Osteoblast (primary cell): ENCODE data around the gene AHI1. TPM values are rescaled to one million over a fixed set of nuclear protein-coding genes. Genes with fewer than 3 reads are reported as not detected.

ENCODE experiments used
- DNase-seq: peaks from one replicate; pipeline ENCODE4 v3.0.0; 2011; ENCODE audit warnings: low spot score, mixed read lengths; ENCODE audit not compliant: insufficient read length; ENCODE audit errors: missing footprints
- H2AFZ ChIP-seq: 2 replicates; pipeline ENCODE4 v1.6.0; 2011; ENCODE audit warnings: mild to moderate bottlenecking, low read length
- H3K27ac ChIP-seq: 2 replicates; pipeline ENCODE4 v1.5.1; 2011; ENCODE audit warnings: mild to moderate bottlenecking, low read depth, low read length, moderate library complexity
- H3K27me3 ChIP-seq: 2 replicates; pipeline ENCODE4 v1.6.0; 2012; ENCODE audit warnings: mild to moderate bottlenecking, control low read depth, inconsistent platforms, low read length, moderate library complexity; ENCODE audit not compliant: insufficient read depth
- H3K36me3 ChIP-seq: 2 replicates; pipeline ENCODE4 v1.5.1; 2011; ENCODE audit warnings: mild to moderate bottlenecking, low read length, control low read depth, moderate library complexity; ENCODE audit not compliant: insufficient read depth
- H3K4me1 ChIP-seq: 2 replicates; pipeline ENCODE4 v1.5.1; 2011; ENCODE audit warnings: mild to moderate bottlenecking, low read length, control low read depth, moderate library complexity; ENCODE audit not compliant: insufficient read depth
- H3K4me2 ChIP-seq: 2 replicates; pipeline ENCODE4 v1.6.0; 2011; ENCODE audit warnings: mild to moderate bottlenecking, low read length; ENCODE audit not compliant: insufficient read depth
- H3K4me3 ChIP-seq: fragments of 200-600 bp; sonication (generic); 3 replicates; pipeline ENCODE4 v1.5.1; 2012; ENCODE audit warnings: mild to moderate bottlenecking, low read length, inconsistent platforms; ENCODE audit not compliant: insufficient read depth
- H3K79me2 ChIP-seq: 2 replicates; pipeline ENCODE4 v1.6.0; 2012; ENCODE audit warnings: mild to moderate bottlenecking, low read length, control low read depth, inconsistent platforms; ENCODE audit not compliant: insufficient read depth
- H3K9me3 ChIP-seq: 2 replicates; pipeline ENCODE4 v1.5.1; 2011; ENCODE audit warnings: low read depth, low read length, control low read depth
- H4K20me1 ChIP-seq: 2 replicates; pipeline ENCODE4 v1.6.0; 2012; ENCODE audit warnings: mild to moderate bottlenecking, low read length, control low read depth; ENCODE audit not compliant: insufficient read depth
- total RNA-seq: library from RNA; depleted of rRNA; stranded (reverse); fragments of >200 nt; gene quantifications from 2 replicates; pipeline ENCODE4 v1.2.3, GENCODE V29; 2012
- TF ChIP-seq, protein P1 (sequence below): IDR thresholded peaks from 2 replicates; pipeline ENCODE4 v1.5.1; 2011; ENCODE audit warnings: mild to moderate bottlenecking, low read depth, low read length, moderate library complexity; ENCODE audit errors: extremely low read depth

Gene AHI1
- total RNA-seq, 1 donor = 50.3 TPM

DNA sequence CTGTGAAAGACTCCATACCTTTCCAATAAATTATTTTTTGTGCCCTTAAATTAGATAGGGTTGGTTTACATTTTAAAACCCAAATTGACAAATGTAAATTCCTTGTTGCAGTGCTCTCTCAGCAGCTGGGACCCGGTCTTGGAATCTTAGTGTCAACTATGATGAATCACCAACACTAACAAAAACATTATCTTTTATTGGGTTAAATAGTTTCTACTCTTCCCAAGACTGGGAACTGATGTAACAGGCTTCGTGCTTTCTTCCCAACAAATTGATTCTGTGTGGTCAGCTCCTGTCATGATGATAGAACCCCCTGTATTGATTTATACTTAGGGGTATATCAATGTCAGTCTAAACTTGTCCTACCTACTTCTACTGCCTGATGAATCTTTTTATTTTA is 23.2 kb upstream of the AHI1 start:
- TF ChIP-seq, protein P1, sequence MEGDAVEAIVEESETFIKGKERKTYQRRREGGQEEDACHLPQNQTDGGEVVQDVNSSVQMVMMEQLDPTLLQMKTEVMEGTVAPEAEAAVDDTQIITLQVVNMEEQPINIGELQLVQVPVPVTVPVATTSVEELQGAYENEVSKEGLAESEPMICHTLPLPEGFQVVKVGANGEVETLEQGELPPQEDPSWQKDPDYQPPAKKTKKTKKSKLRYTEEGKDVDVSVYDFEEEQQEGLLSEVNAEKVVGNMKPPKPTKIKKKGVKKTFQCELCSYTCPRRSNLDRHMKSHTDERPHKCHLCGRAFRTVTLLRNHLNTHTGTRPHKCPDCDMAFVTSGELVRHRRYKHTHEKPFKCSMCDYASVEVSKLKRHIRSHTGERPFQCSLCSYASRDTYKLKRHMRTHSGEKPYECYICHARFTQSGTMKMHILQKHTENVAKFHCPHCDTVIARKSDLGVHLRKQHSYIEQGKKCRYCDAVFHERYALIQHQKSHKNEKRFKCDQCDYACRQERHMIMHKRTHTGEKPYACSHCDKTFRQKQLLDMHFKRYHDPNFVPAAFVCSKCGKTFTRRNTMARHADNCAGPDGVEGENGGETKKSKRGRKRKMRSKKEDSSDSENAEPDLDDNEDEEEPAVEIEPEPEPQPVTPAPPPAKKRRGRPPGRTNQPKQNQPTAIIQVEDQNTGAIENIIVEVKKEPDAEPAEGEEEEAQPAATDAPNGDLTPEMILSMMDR = no peak
- Histone ChIP-seq H3K79me2 (no peaks in the 10 kb centered on the region), H3K4me1 (peaks cover 8% of the 10 kb centered on the region), H4K20me1 (no peaks in the 10 kb centered on the region), H3K4me2 (no peak overlapping the region), H3K9me3 (no peaks in the 10 kb centered on the region), H3K27me3 (no peaks in the 10 kb centered on the region), H3K4me3 (no peak overlapping the region), H2AFZ (no peak overlapping the region), H3K36me3 (no peaks in the 10 kb centered on the region), H3K27ac (peak overlapping the region; percentile 61)
- peak; percentile 38 for DNase-seq

DNA sequence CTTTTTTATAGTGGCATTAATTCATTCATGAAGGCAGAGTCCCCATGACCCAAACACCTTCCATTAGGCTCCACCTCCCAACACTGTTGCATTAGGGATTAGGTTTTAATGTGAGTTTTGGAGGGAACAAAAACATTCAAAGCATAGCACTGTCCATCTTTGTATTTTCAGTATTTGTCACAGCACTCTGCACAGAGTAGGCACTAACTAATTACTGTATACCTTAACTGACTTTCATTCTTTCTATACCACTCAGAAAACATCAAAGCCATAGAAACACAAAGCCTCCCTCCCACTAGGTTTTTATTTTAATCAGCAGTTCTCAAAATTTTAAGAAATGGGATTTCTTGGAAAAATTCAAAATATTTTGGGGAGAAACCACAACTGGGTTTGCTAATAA is 21.8 kb upstream of the AHI1 start:
- no peak for DNase-seq
- no peak overlapping the region for H3K27ac ChIP-seq
- H3K79me2 ChIP-seq = no peaks in the 10 kb centered on the region
- TF ChIP-seq, protein P1 = no peak
- H2AFZ ChIP-seq = no peak overlapping the region
- no peaks in the 10 kb centered on the region for H3K36me3 ChIP-seq
- no peaks in the 10 kb centered on the region for H3K27me3 ChIP-seq
- no peaks in the 10 kb centered on the region for H3K9me3 ChIP-seq
- H3K4me2 ChIP-seq = no peak overlapping the region
- H3K4me1 ChIP-seq = peaks cover 8% of the 10 kb centered on the region
- no peaks in the 10 kb centered on the region for H4K20me1 ChIP-seq
- no peak overlapping the region for H3K4me3 ChIP-seq

DNA sequence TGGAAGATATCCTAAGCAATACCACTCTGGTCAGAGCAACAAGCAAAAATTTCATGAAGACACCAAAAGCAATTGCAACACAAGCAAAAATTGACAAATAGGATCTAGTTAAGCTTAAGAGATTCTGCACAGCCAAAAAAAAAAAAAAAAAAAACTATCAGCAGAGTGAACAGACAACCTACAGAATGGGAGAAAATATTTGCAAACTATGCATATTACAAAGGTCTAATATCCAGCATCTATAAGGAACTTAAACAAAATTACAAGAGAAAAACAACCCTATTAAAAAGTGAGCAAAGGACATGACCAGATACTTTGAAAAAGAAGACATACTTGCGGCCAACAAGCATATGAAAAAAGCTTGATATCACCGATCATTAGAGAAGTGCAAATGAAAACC is 20.0 kb upstream of the AHI1 start:
- Histone ChIP-seq H2AFZ (no peak overlapping the region), H3K9me3 (no peaks in the 10 kb centered on the region), H3K79me2 (no peaks in the 10 kb centered on the region), H3K4me1 (peaks cover 8% of the 10 kb centered on the region), H4K20me1 (no peaks in the 10 kb centered on the region), H3K4me2 (no peak overlapping the region), H3K4me3 (no peak overlapping the region), H3K36me3 (no peaks in the 10 kb centered on the region), H3K27ac (no peak overlapping the region), H3K27me3 (no peaks in the 10 kb centered on the region)
- no peak for DNase-seq
- TF ChIP-seq, protein P1 = no peak

DNA sequence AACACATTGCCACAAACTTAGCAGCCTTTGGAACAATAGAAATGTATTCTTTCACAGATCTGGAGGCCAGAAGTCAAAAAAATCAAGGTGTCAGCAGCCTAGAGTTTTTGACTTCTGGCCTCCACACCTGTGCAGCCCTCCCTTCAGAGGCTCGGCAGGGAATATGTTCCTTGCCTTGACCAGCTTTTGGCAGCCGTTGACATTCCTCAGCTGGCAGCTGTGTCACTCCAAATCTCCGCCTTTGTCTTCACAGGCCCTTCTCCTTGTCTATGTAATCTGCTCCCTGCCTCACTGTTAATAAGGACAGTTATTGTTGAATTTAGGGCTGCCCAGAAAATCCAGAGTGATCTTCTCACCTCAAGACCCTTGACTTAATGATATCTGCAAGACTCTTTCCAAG is 17.2 kb upstream of the AHI1 start:
- TF ChIP-seq, protein P1 = no peak
- H3K4me2 ChIP-seq = no peak overlapping the region

More for the DNA sequence above, 17.2 kb upstream of the AHI1 start:
- Histone ChIP-seq H3K27ac (no peak overlapping the region), H2AFZ (no peak overlapping the region), H3K4me3 (no peak overlapping the region), H3K9me3 (no peaks in the 10 kb centered on the region), H3K36me3 (no peaks in the 10 kb centered on the region), H3K27me3 (no peaks in the 10 kb centered on the region), H4K20me1 (no peaks in the 10 kb centered on the region), H3K4me1 (no peaks in the 10 kb centered on the region), H3K79me2 (no peaks in the 10 kb centered on the region)
- no peak for DNase-seq
